Sciatic nerve (tissue), 2 donors: Measurements from ENCODE around the gene OR4A16. TPM values are rescaled to one million over a fixed set of nuclear protein-coding genes. Genes with fewer than 3 reads are reported as not detected.

Experiments
- ATAC-seq: fragments of 200-7000 bp; cut with Tn5 transposase; one replicate; pipeline ENCODE4 v1.9.1; 2020; ENCODE audit warnings: mild to moderate bottlenecking, moderate library complexity
- DNase-seq: peaks from one replicate; pipeline ENCODE4 v3.0.0-alpha.2; 2020; ENCODE audit warnings: low spot score
- intact Hi-C: fragments of 100-400 bp; cut with DNase I; formaldehyde crosslinking; loops from one replicate; pipeline ENCODE4 v1.14.2; 2022
- total RNA-seq: library from RNA; stranded (reverse); fragmentation: NEBNext Ultra II Directional; extraction: Animal tissue kit (Norgen Biotek cat#: 25700); gene quantifications from one replicate; pipeline ENCODE4 v1.2.1, GENCODE V29; 2021
- donor health status: DM: no; HTN: no; CAD: no.
- donor health status: DM: no; HTN: no; CAD: no.

The OR4A16 gene
- not detected for total RNA-seq

DNA sequence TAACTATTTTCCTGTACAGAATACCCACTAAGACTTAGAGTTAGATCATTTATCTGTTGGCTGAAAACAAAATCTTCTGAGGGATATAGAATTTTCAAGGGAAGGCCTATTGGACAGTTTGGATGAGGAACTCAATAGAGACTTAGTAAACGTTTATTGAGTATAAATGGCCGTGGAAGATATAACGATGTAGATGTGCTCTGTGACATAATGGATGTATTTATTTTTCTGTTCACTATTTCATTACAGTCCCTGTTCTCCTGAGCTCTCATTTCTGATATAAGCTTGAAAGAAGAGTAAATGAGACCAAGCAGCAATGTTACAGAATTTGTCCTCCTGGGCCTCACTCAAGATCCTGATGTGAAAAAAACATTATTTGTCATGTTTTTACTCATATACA, at the start of gene OR4A16:
Gene OR4A16, plus strand, starts transcription at position 301 of the 400 bp plus-strand sequence. Its CDS starts 0 bp downstream, at position 301.
- DNase-seq (no peak), ATAC-seq (no peak)
- intact Hi-C loops: no loop called here

DNA sequence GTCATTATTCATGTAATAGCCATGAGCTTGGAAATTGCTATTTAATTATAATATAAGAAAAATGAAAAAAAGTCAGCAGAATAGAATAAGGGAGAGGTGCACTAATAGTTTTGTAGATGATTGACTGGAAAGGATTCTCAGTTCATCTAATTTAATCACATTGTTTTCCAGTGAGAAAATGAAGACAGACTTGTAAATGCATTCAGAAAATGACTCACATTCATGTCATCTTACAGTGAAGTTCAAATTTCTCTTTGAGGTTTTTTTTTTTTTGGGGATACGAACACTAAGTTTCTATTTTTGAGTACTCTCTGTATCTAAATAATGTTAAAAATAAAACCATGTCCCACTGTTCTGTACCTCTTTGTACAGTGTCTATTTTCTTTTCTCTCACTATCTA, 18.5 kb upstream of the OR4A16 start:
- no peak for DNase-seq
- ATAC-seq: no peak
- intact Hi-C loops: no loop called here

DNA sequence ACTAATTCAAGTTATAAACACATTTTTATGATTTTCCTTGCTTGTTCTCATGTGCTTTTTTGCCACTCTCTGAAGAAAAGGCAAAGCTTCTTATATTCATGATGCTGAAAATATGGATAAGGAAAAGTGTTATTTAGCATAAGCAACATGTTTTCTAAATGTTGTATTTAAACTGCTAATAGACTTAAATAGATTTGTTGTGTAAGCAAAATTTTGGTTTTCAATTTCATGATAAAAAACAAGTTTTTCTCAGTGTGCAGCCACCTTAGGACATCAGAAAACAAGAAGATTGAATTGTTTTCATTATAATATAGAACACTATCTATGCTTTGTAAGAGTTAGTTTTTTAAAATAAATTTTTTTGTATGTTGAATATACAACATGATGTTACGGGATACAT, 2.3 kb downstream of the OR4A16 start:
- ATAC-seq (no peak), DNase-seq (no peak)
- intact Hi-C loops: no loop called here

- ATAC-seq (no peak), DNase-seq (no peak)
- intact Hi-C loops: no loop called here
Measured at GRCh38 chr11:55349032-55349431, 6.0 kb downstream of the OR4A16 start.

DNA sequence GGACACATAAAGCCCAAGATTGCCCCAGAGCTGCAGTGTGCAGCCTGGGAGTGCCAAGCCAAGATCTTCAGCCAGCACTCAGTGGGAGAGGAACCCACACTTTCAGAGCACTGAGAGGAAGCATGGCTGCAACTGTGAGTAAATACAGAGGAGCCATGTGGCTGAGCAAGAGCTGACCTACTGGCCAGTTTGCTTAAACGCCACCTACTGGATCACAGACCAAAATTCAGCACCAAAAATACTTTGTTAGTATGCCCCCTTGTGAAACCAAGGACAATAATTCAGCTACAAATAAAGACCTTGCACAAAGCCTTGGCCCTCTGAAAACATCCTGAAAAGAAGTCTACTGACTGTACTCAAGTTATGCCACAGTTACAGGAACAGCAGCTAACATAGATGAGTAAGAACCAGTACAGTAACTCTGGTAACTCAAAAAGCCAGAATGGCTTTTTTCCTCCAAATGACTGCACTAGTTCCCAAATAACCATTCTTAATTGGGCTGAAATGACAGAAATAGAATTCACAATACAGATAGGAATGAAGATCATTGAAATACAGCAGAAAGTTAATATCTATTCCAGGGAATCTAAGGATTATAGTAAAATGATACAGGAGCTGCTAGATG, 14.7 kb downstream of the OR4A16 start:
- DNase-seq (no peak), ATAC-seq (no peak)
- intact Hi-C loops: no loop called here

GRCh38 chr11:55367674-55368073, 24.7 kb downstream of the OR4A16 start, which contains the start of gene OR4A15:
TSS of gene OR4A15 (plus strand) at chr11:55367974. CDS start at chr11:55367974, 0 bp downstream.
- ATAC-seq (no peak), DNase-seq (no peak)
- intact Hi-C loops: no loop called here

Other genes with a start within 250 kb of the OR4A16 start
- not detected for gene TRIM48, start 81.0 kb upstream of the OR4A16 start, total RNA-seq
- gene OR4A15, start 24.8 kb downstream of the OR4A16 start, total RNA-seq: not detected
- gene OR4C15, start 211.3 kb downstream of the OR4A16 start, total RNA-seq: not detected
- not detected for gene OR4C16, start 228.9 kb downstream of the OR4A16 start, total RNA-seq